Activated CD4-positive, alpha-beta T cell treated with anti-CD3 and anti-CD28 coated beads, Interleukin-2, amount 50 U/mL, for 1 hour (primary cell): ENCODE results near the gene KMT2E.
"Not testable (repeated sequence)": the region's sequence is repeated elsewhere in the genome, so short reads cannot be mapped to it uniquely, and the experiment has no call there.

ENCODE experiments used
- DNase-seq: peaks from one replicate; pipeline ENCODE4 v3.0.0-alpha.2; 2020

KMT2E gene

GRCh38 chr7:104983578-104984539 lies 30.1 kb upstream of the KMT2E start:
- DNase-seq, result peak; percentile 85

GRCh38 chr7:104984585-104985258 lies 29.3 kb upstream of the KMT2E start:
- DNase-seq, result no peak

- DNase-seq, result no peak
Observed at GRCh38 chr7:104985259-104985617, 28.8 kb upstream of the KMT2E start.

- no peak for DNase-seq
Observed at GRCh38 chr7:104986628-104987259, 27.3 kb upstream of the KMT2E start.

- DNase-seq, result not testable (repeated sequence)
Observed at GRCh38 chr7:104987403-104987802, 26.6 kb upstream of the KMT2E start.

- DNase-seq, result no peak
Observed at GRCh38 chr7:104990983-104991382, 23.0 kb upstream of the KMT2E start.

GRCh38 chr7:104992306-104992705 lies 21.7 kb upstream of the KMT2E start:
- DNase-seq, result no peak

GRCh38 chr7:104993217-104993862 lies 20.7 kb upstream of the KMT2E start:
- DNase-seq, result no peak

GRCh38 chr7:104998040-104998752 lies 15.8 kb upstream of the KMT2E start:
- DNase-seq, result no peak

- no peak for DNase-seq
Observed at GRCh38 chr7:105000200-105000599, 13.8 kb upstream of the KMT2E start.

- no peak for DNase-seq
Observed at GRCh38 chr7:105000927-105001336, 13.1 kb upstream of the KMT2E start.

- DNase-seq, result no peak
Observed at GRCh38 chr7:105001652-105002184, 12.3 kb upstream of the KMT2E start.

- peak; percentile 29 for DNase-seq
Observed at GRCh38 chr7:105003275-105003674, 10.7 kb upstream of the KMT2E start.

- no peak for DNase-seq
Observed at GRCh38 chr7:105003872-105004510, 10.0 kb upstream of the KMT2E start.

GRCh38 chr7:105005006-105005405 lies 9.0 kb upstream of the KMT2E start:
- not testable (repeated sequence) for DNase-seq

GRCh38 chr7:105005486-105005885 lies 8.5 kb upstream of the KMT2E start:
- not testable (repeated sequence) for DNase-seq

GRCh38 chr7:105006367-105007136 lies 7.5 kb upstream of the KMT2E start:
- DNase-seq, result no peak

- no peak for DNase-seq
Observed at GRCh38 chr7:105007298-105007697, 6.7 kb upstream of the KMT2E start.

GRCh38 chr7:105009667-105010503 lies 4.1 kb upstream of the KMT2E start:
- DNase-seq, result no peak
